GM18867 (cell line): ENCODE data around the gene EVA1A.

Experiments
- ATAC-seq: cut with Tn5 transposase; IDR thresholded peaks from one replicate; pipeline ENCODE4 v1.9.1; 2021; ENCODE audit warnings: mild to moderate bottlenecking, moderate library complexity; ENCODE audit not compliant: unreplicated experiment

EVA1A gene

GRCh38 chr2:75454241-75454620 is 106.5 kb downstream of the EVA1A start:
- ATAC-seq = no peak

- no peak for ATAC-seq
These were observed 107.1 kb downstream of the EVA1A start for GRCh38 chr2:75453384-75454240.

- no peak for ATAC-seq
These were observed 110.7 kb downstream of the EVA1A start for GRCh38 chr2:75450068-75450467.

GRCh38 chr2:75447176-75447575 is 113.6 kb downstream of the EVA1A start:
- no peak for ATAC-seq
